Activated CD8-positive, alpha-beta memory T cell treated with anti-CD3 and anti-CD28 coated beads, Interleukin-2, amount 50 U/mL, for 48 hours (primary cell): ENCODE measurements around the gene KRT33B.
A peak's percentile ranks its signal among the peaks of the same experiment; 100 is the strongest.

Source experiments
- DNase-seq: peaks from one replicate; pipeline ENCODE4 v3.0.0-alpha.2; 2020

The KRT33B gene

DNA sequence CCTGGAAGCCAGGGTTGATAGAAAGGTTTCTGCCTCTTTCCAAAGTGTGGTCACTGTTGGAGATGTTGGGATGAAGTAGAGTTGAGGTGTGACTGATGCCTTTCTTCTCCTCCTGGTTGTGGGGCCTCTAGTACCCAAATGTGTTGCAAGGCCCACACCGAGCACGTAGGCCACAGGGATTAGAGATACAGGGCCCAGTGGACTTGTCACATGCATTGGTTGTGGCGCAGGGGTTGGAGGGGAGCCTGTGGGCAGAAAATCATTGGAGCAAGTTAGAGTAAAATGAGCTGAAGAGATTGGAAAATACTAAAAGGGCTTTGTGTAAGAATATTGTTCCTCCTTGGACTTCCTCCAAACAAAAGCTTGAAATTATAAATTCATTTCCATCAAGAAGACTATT, 23.6 kb downstream of the KRT33B start:
- DNase-seq, result no peak

DNA sequence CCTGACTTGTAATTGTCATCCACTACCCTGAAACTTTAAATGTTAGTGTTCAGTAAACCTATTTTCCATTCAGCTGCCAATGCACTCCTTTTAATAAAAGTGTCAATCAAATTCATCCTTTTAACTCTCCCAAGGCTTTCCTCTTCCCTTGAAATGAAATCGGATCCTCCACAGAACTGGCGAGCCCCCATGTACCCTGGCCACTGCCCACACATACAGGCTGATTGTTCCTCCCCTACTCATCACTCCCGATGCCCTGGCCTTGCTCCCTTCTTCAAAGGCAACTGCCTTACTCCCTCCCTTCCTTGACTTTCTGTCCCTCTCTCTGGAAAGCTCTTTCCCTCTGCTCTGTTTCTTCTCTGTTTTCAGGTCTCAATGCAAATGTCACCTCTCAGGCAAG, 26.6 kb downstream of the KRT33B start:
- no peak for DNase-seq

DNA sequence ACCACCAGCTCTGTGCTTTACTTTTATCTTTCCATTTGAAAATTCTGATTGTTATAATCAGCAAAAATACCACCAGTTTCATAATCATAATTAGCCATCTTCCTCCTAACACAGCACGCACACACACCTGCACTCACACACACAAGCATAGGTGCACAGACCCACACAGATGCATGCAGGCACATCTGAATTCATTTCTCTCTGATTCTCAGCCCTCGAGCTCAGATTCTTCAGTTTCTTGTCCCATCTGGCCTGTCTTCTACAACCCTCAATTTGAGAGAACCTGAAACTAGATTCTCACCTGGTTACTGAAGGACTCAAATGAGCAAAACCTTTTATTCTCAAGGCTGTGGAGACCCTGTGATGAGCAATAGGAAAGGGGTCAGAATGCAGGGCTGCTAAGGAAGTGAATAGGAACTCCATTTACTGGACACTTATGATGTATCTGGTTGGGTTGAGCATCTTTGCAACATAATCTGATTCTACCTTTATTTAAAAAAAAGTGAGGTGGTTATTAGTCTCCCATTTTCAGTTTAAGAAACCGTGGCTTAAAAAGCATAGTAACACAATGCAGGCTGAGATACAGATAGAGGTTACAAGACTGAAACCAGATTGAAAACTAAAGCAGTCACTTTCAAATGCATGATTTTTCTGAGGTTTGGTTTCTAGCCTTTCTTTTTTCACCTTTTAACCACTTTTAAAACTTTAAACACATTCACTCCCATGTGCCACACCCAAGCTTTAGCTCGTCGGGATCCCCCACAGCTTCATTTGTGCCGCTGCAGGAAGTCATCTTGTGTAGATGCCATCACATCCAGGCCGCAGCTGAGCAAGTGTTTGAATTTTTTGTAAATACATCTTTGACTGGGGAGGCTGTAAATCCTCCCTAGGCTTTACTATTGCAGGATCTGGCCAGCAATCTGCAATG, 28.4 kb downstream of the KRT33B start:
- no peak for DNase-seq

DNA sequence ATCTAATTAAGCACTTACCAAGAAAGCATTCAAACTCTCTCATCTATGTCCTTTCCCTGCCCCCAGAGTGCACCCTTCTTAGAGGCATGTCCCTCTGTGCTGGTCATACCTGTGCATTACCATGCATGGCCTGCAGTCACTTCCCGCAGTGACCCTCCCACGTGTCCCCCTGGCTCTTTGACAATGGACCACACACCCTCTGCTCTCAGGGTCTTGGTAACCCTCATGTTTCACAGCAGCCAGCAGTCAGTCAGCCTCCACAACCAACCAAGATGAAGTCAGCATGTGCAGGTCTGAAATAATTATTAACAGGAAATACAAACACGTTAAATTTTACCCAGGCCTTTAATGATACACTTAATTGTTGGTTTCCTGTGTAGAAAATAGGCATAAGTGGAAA, 29.1 kb downstream of the KRT33B start:
- DNase-seq, result no peak

DNA sequence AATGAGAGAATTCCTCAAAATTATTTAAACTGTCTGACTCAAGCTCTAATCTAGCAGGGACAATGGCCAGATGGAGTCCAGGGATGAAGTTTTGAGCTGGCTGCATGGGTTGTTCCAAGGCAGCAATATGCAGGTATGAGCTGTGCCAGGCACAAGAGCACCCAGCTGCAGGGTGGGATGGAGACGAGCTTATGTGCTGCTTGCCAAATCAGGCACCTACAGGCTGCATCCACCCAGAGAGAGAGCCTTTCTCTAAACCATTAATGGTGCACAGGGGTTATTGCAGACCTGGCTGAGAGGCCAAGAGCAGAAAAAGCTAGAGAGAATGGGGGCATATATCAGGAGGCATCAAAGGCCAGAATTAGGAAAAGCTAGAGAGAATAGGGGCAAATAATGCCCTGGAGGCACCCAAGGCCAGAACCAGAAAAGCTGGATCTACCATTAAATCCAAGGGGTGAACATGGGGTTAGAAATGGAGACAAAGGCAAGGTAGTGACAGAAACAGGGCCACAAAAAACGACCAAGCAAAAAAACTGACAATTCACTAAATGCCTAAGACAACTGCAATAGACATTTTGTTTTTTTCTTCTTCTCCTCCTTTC, 29.9 kb downstream of the KRT33B start:
- no peak for DNase-seq

DNA sequence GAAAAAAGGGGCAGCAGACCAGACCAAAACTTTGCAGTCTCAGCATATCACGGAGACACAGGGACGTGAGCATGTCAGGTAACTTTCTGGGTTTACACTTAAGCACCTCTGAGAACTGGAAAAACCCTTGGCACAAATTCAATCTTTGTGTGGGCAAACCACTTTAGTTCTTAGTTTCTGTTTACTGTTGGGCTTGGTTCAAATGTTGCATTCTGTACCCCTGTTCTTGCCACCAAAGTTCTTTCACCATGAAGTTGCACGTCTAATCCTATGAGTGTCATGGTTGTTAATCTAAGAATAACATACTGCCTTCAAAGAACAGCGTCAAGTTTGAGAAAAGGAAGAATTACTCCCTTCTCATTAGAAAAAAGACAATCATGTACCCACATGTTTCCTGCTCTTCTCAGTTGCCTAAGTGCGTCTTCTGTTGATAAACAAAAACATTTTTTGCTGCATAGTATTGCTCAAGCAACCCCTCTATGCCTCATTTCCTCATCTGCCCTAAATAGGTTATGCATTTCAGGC, 30.6 kb downstream of the KRT33B start:
- no peak for DNase-seq

DNA sequence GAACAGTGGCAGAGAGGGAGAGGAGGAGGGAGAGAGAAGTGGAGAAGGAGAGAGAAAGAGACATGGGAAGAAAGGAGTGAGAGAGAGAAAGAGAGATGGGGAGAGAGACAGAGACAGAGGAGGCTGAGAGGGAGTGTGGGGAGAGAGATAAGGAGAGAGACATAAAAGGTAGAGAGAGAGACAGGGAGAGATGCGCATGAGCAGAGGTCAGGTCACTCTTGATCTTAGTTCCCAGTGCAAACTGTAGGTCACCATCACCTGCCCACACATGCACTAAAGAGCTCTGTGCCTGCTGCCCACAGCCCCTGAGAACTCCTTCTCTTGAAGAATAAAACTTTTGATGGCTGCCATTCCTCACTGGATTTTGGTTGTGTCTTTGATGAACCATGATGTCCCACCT, 33.9 kb downstream of the KRT33B start:
- no peak for DNase-seq

DNA sequence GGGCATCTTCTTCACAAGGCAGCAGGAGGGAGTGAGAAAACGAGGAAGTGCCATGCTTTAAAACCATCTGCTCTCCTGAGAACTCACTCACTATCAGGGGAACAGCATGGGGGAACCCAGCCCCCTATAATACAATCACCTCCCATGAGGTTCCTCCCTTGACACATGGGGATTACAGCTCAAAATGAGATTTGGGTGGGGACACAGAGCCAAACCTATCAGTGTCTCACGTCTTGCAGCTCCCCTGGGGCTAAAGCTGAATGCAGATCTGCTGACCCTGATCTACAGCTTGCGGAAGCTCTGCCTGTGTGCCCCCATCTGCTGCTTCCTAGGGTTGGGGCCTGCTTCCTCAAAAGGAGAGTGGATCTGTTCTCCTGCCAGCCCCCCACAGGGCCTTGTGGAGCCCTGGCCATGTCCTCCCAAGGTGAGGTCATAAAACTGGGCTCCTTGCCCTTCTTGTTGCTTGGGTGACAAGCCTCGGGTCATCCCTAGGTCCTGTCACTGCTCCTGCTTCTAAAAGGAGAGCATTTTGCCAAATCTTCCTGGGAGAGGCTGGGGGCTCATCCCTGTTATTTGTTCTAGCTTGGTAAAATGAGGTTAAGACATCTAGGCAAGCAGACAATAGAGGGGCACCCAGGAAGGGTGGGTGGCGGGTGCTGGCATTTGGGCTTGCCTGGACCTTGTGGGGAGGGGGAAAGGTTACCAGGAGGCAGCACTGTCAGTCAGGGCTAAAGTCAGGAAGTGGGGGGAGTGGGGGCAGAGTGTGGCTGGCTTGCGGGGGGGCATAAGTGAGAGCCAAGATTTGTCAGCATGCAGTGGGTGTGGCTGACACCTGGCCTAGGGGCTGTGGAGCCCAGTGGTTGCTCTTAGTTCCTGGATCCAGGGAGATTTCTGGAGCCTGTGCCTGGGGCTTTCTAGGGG, 35.0 kb downstream of the KRT33B start:
- DNase-seq, result no peak

DNA sequence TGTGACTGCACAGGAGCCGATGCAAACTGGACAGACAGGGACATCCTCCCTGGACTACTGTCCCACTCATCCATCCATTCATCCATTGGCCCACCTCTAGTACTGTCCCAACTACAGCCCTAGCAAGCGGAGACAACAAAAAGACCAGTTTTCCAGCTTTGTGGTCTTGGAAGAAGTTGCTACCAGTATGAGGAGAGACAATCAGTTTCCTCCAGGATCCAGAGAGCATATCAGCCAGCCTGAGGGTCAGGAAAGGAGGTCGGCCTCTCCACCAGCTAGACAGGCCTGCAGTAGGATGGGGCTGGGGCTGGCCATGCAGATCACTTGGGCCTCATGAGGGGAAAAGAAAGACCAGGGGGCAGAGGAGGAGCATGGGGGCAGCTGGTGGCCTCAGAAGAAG, 35.8 kb downstream of the KRT33B start:
- DNase-seq, result no peak

DNA sequence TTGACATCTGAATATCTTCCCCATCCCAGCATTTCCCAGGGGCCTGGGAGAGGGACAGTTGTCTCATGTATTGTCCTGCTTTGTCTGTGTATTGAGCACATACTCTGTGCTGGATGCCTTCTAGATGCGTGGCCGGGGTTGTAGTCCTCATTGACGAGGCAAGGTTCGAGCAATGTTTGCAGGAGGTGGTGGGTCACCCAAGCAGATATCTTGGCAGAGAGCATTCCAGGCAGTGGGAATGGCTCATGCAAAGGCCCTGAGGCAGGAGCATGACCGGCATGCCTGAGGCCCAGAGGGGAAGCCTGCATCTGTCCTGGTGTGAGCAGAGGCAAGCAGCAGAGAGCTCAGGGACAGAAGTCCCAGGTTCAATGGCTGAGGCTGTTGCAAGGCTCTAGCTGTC, 36.5 kb downstream of the KRT33B start:
- DNase-seq, result no peak

DNA sequence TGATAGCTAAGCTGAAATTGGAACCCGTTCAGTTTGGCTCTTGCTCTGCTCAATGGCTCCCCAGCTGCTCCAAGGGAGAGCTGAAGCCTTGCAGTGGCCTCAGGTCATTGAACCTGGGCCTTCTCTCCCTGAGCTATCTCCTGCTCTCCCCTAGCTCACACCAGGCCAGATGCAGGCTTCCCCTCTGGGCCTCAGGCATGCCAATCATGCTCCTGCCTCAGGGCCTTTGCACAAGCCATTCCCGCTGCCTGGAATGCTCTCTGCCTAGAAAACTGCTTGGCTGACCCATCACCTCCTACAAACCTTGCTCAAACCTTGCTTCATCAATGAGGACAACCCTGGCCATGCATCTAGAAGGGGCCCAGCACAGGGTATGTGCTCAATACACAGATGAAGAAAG, 37.4 kb downstream of the KRT33B start:
- no peak for DNase-seq

DNA sequence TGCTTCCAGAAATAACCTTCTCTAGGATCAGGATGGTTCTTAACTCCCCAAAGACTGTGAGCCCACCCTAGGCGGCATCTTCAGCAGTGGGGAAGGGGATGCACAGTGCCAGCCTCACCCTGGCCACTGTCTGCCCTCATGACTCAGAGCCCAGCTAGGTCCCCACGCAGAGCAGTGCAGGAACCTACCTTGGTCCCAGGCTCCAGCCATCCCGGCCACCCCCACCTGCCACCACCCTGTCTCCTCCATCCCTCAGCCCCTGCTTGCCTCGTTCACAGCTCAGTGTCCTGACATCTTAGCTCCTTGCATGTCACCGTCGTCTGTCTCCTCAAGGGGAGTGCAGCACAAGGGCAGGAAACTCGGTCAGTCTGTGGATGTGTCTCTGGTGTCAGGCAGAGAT, 38.0 kb downstream of the KRT33B start:
- DNase-seq, result no peak

DNA sequence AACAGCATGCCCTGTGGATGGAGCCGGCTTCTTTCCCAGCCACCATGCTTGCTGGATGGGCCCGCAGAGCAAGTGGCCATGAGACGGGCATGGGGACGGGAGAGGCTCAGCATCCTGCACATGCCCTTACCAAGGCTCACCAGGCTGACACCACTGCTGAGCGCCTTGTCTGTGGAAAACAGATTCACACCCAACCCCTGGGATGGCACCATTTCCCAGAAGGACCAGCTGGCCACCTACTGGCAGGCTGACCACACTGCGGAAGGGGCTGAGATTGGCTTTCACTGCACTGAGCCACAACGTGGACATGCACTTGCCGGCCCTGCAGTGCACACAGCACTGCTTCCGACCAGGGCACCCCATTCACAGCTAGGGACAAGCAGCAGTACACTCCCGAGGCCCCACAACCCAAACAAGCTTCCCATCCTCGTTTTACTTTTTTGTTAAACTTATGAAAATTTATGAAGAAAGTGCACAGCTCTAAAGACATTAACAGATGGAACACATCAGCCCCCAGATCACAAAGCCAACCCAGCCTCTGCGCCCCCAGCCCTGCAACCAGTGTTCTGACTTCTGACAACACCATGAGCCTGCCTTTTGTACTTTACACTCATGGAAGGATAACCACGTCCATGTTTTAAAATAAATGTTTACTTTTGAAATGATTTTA, 40.2 kb downstream of the KRT33B start:
- peak; percentile 60 for DNase-seq

DNA sequence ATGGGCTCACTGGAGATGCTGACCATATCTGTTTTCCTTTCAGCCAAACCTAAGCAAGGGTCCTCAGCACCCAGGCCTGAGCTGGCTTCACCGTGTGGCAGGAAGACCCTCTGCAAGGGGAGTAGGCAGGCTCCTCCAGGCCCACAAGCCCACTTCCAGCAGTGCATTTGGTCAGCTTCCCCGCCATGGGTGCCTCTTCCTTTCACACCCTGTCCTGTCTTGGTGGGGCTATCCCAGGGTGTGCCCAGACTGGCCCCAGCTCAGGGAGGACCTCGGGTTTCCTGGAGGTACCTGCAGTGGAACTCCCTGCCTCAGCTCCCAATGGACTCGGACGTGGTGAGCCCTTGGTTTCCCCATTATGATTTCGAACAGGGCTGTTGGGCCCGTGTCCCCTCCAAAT, 41.4 kb downstream of the KRT33B start:
- DNase-seq, result no peak

DNA sequence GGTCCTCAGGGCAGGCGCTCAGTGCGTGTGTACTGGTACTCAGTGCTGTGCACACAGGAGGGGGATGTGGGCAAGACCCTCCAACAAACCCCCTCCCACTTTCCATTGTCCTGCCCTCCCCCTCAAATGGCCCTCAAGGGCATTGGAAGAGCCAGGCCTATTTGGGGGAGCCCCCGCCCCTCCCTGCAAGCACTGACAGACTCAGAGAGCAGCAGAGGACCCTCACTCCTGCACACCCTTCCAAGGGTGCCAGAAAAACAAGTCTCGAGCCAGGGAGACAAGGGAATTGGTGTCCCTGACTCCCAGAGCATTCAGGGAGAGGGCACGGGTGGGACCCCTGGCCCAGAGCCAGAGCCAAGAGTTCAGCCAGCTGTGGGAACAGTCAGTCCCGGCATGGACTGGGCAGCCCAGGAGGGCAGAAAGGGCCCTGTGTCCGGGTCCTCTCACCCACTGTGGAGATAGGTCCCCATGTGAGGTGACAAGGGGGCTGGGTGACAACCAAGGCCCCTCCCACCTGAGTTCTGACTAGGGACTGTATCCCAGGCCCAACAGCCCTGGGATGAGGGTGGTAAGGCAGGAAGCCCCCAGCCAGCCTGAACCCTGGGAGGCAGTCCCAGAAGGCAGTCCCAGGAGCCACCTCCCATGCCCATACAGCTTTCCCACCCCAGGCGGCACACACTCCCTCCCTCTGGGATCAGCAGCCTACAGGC, 42.0 kb downstream of the KRT33B start:
- no peak for DNase-seq

DNA sequence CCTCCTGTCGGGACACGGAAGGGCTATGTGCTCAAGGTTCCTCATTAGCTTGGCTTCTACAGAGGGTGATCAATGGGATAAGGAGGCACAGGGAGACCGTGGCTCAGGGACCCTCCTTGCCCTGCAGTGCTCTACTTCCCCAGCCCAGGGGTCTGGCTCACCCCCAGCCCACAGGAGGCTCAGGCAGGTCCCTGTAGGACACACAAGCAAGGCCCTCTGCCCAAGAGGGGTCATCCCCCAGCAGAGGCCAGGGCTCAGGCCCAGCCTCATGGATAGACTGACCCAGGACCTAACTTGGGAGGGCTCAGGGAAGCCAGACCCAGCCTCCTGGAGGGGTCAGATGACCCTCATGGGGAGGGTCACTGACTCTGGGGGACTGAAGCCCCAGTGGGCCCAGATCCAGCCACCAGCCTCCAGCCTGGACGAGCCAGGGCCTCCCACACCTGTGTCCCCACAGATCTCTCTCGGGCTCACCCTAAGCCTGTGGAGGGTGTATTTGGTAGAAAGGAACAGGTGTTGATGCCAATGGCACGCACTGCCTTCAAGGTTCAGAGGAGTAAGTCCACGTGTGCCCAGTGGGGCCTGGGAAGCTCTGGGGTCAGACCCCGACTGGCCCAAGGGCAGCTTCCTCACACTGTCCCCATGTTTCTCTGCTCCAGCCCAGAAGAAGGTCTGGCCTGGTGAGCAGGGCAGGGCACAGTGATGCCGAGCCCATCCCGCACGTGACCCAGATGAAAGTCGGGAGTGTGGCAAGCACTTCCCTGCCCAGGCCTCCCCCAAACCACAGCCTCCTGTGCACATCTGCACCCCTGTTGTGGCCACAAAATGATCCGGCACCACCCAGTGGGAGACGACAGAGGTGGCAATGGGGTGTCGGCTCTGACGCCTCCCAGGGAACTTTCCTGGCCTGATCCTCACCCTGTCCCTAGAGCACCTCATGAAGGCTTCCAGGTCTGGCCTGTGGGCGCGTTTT, 43.2 kb downstream of the KRT33B start:
- DNase-seq, result no peak

DNA sequence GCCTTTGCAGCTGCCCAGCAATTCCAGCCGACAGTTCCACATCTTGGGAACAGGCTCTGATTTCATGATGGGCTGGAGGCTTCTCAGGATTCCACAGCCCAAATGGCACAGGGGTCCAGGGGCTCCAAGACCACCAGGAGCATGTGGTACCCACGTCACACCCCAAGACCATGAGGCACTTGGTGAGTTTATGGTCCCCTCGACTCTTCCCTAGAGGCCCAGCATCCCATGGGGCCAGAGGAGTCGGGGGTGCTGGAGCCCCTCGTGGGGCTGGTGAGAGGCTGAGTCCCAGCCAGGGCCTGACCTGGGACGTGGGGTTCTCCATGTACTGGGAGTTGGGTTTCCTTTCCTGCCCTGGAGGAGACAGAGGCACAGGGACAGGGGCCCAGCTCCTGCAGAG, 44.0 kb downstream of the KRT33B start:
- DNase-seq, result no peak

DNA sequence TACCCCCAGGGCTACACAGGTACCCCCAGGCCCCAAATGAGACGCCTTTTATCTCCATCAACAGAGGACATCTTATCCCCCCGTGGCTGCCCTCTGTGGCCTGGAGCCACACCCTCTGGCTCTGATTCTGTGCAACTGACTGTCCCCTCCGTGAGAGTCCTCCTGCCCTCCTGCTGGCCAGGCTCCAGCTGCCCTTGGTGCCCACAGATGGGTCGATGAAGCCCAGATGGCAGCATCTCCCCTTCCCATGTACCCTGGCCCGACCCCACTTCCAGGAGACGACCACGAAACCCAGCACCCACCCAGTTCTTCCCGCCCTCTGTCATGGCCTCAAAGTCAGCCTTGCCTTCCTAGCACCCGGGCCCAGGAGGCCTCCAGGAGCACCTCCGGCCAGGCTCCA, 44.5 kb downstream of the KRT33B start:
- DNase-seq, result no peak

DNA sequence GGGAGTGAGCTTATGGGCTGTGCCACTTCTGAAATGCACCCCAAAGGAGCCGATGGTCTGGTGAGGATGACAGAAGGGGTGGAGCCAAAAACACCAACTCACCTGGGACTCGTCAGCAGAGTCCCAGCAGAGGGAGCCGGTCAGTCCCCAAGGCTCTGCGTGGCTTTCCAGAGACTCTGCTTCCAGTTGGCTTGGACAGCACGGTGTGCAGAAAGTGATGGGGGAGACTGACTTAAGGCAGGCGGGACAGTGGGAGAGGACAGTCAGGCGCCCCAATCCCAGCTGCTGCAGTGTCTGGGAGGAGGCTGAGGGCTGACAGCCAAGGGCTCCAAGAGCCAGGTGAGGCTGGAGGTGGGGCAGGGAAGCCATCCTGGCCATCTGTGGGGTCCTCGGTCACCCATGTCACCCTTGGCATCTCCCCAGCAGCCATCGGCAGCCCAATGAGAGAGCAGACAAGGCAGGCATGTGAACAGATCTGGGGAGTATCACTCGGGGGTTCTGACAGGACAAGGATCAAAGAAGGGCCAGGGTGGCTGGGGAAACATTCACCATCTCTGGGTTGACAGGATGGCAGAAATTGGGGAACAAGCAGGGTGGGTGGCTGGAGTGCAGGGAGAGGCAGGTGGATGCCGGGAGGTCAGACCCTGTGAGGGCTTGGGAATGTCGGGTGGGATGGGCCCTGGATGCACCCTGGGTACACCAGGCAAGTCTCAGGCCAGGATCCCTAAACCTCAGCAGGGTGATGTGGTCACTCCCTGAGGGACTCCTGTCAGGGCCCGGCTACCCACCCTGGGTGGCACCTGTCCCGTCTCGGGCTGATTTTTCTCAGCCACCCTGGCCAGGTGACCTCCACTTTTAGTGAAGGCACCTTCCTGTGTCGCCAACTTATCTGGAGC, 45.2 kb downstream of the KRT33B start:
- no peak for DNase-seq
